ENCODE measurements around the gene FATE1.
"Not testable (repeated sequence)": the region's sequence is repeated elsewhere in the genome, so short reads cannot be mapped to it uniquely, and the experiment has no call there.

Gene FATE1, protein sequence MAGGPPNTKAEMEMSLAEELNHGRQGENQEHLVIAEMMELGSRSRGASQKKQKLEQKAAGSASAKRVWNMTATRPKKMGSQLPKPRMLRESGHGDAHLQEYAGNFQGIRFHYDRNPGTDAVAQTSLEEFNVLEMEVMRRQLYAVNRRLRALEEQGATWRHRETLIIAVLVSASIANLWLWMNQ

DNA sequence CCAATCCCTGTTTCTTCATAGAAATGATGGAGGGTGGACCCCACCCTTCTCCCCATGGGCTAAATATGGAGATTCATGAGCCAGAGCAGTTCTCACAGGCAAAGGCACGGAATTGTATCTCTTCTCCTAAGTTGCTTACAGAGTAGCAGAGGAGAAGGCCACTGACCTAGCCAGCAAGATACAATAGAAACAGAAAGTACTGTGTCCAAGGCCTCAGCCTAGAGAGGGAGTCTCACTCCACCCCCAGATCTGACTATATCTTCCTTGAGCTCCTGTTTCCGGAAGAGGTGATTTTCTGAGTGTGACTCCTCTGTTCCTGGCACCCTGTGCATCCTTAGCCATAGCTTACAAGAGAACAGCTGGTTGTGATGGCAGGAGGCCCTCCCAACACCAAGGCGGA, at the start of gene FATE1:
Gene FATE1 (plus strand): TSS at position 284 of the 400 bp plus-strand sequence. CDS start 85 bp downstream, at position 369.
- no peak for DNase-seq (ENCODE audit: low read depth, low spot score)

DNA sequence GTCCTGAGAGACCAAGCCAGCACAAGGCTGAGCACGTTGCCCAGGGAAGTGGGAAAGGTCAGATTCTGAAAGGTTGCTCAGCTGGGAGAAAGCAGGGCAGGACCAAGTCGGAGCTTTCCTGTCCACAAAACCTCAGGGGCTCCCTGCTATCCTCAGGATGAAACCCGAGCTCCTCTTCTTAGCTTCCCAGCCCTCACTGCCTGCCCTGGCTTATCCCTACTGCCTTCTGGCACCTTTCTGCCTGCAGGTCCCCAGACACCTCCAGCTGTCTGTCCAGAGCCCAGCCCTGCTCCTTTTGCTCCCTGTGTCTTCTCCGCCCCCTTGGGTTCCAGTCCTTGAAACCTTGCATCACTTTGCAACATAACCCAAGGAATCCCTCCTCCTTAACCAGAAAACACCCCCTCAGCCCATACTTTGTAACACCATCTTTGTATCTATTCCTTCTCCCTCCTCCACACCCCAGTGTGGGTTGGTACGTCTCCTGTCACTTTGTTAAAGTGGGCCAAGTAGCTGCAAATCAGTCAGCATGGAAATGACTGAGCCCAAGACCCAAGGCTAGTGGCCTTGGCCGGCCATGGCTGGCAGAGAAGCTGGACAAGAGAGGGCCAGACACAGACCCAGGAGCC, 40.6 kb upstream of the FATE1 start:
- DNase-seq (ENCODE audit: low read depth, low spot score): no peak

DNA sequence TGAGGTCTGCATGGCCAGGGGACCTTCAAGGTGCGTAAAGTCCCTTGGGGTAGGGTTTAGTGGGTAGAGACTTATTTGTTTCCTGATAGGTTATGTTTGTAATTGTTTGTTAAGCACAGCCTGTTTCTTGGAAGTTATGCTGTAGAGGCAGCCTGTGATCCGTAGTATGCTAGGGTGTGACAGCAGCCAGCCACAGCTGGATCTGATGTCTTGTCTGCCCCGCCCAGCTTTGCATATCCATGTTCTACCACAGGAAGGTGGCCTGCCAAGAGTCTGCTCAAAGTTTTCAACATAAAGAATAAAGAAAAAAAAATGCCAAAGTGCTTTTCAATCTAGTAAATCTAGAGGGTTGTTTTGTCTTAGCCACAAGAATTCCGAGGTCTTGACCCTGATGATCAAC, 39.6 kb upstream of the FATE1 start:
- no peak for DNase-seq (ENCODE audit: low read depth, low spot score)

DNA sequence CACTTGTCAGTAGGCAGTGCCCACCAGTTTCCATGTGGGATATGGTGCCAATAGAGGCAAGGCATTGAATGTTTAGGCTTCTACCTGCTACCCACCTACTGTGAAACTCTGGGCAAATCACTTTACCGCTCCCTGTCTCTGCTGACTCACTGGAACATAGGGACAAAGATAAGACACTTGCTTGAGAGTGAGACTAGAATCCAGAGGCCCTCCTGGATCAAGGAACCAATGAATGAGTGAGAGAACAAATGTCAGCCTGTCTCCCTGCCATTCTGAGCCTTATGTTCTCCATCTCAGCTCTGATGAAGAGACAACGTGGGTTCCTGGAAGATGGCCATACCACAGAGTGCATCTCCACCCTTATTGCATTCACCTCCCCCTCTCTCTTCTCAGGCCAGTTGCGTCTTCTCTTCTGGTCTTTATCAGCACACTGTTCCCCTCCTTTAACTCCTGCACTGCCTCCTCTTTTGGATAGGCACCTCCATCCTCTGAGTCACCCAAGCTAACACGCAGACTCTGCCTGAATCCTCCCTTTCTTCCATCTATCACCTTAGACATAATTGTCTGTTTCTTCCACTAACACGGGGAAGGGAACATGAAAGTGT, 35.9 kb upstream of the FATE1 start:
- DNase-seq (ENCODE audit: low read depth, low spot score): no peak

DNA sequence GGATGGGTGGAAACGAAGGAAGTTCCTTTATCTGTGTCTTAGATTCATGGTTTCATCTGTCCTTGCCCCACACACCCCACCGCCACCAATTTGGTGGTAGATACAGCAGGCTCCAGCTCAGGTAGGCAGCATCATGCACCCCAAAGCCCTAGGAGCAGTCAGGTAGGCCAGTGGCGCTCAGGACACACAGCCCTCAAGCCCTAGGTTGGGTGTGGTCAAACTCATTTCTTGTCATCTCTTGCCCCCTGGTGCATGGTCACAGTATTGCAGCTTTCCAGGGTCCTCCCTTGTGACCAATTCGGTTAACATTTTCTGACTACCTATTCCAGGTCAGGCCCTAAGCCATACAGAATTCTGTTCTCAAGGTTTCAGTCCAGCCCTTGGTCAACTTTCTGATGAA, 35.0 kb upstream of the FATE1 start:
- peak; percentile 13 for DNase-seq (ENCODE audit: low read depth, low spot score)

DNA sequence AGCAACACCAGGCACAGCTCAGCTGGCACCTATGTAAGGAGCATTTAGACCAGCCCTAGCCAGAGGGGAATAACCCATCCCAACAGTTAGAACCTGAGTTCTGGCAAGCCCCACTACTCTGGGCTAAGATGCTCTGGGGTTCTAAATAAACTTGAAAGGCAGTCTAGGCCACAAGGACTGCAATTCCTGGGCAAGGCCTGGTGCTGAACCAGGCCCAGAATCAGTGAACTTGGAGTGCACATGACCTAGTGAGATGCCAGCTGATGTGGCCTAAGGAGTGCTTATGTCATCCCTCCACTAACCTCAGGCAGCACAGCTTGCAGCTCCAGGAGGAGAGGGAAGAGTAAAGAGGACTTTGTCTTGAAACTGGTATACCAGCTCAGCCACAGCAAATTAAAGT, 28.2 kb upstream of the FATE1 start:
- no peak for DNase-seq (ENCODE audit: low read depth, low spot score)

DNA sequence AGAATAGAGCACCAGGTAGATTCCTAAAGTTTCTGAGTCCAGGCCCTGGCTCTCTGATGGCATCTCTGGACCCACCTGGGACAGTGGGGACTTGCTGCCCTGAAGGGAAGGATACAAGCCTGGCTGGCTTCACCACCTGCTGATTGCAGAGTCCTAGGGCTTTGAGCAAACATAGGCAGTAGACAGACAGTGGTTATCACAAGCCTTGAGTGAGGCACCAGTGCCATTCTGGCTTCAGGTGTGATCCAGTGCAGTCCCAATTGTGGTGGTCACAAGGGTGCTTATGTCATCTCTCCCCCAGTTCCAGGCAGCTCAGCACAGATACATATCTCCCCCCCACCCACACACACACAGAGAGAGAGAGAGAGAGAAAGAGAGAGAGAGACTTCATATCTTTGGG, 27.1 kb upstream of the FATE1 start:
- no peak for DNase-seq (ENCODE audit: low read depth, low spot score)

DNA sequence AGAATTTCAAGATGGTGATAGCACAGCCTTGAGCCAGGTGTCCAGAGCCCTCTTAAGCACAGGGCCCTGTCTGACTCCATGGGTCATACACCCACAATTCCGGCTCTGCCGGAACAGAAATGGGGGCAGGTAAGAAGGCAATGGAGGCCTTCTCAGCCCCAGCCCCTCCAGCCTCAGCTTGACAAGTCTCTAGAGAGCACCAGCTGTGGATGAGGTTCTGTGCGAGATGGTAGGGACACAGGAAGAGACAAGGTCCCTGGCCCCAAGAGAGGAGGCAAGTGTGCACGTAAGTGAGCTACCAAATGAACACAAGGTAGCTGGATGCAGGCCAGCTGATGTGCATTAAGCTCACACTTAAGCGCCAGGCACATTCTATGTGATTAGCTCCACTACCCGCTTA, 23.0 kb upstream of the FATE1 start:
- DNase-seq (ENCODE audit: low read depth, low spot score): no peak

DNA sequence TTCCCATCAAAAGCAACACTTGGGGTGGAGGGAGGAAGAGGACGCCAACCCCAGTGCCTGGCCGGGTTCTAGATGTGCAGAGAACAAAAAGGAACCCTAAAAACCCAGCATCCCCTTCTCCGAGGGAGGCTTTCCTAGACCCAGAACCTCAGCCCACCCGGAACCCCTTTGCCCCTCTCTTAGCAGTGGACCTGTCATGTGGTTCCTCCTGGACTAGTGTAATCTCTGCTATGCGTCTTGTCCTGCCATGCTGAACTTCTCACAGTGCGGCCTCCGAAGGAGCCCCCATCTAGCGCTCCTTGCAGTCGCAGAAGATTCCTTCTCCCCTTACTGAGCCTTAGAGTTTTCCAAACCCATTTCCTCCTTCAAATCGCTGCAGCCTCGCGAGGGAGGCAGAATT, 21.7 kb upstream of the FATE1 start:
- DNase-seq (ENCODE audit: low read depth, low spot score): no peak

DNA sequence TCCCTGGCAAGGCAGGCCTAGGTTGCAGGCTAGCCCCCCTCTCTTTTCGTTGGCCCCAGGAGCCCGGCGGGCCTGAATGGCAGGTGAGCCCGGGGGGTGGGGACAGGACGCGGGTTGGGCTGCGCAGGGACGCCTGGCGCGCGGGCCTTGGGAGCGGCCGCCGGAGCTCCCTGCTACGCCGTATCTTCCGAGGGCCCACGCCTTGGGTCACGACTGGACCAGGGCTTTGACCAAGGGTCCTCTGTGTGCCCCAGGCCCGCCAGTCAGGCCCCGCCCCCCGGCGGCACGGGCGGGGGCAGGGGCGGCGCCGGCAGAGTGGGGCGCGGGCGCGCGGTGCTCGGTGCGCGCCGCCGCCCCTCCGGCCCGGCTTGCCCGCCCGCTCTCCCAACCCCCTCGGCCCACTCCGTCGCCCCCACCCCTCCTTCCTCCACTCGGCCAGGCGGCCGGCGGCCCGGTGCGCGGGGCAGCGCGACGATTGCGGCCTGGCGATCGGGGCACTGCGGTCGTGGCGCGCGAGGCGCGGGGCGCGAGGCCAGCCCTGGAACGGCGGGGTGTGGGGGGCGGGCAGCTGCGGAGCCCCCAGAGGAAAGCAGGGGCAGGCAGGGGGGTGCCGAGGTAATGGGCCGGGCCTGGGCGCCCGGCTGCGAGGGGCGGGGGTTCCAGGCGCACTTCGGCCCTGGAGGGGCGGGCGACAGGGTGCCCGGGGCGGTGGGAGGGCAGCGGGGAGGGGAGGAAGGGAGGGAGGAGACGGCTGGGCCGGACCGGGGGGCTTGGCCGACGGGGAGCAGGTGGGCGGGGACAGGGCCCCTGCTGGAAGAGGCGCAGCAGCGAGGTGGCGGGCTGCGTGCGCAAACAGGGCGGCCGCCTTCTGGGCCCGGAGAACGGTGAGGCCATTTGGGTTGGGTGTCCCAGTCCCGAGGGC, 20.9 kb upstream of the FATE1 start, which contains the start of gene PRRG3:
Gene PRRG3 (plus strand): TSS at position 798 of the 922 bp plus-strand sequence. CDS start 3,357 bp downstream, outside the sequence.
- no peak for DNase-seq (ENCODE audit: low read depth, low spot score)

DNA sequence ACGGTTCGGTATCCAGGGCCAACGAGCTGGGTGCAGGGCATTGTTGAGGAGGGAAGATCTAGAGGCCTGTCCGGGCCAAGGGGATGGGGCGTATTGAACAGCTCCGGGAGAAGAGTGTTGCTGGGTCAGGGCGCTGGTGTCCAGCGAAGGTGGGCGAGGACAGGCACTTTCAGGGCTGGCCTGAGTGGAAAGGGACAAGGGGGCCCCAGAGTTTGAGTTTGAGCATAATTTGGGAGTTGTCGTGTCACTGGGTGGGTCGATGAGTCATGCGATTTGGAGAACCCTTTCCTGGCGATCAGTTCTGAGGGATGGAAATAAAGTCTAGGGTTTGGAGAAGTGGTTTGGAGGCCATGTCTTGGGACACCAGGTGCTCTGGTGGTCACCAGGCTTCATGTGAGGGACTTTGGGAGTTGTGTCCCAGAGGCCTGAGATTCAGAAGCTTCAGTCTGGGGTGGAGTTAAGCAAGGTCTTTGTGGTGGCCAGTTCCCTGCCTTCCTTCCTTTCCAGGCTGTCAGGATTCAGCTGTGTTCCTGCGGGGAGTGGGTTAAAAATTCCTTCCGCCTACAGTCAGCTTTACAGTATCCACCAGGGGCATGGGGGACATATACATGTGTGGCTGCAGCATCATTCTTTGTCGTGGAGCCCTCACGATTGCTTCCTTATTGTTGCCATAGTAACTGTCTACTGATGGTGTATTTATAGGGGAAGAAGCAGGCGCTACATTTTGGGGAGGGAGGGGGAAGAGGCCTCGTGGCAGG, 20.1 kb upstream of the FATE1 start:
- no peak for DNase-seq (ENCODE audit: low read depth, low spot score)

DNA sequence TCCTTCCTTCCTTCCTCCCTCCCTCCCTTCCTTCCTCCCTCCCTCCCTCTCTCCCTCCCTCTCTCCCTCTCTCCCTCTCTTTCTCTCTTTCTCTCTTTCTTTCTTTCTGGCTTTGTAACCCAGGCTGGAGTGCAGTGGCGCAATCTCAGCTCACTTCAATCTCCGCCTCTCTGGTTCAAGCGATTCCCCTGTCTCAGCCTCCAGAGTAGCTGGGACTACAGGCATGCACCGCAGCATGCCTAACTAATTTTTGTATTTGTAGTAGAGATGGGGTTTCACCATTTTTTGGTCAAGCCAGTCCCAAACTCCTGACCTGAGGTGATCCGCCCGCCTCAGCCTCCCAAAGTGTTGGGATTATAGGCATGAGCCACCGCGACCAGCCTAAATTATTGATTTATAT, 18.8 kb upstream of the FATE1 start:
- DNase-seq (ENCODE audit: low read depth, low spot score): not testable (repeated sequence)

DNA sequence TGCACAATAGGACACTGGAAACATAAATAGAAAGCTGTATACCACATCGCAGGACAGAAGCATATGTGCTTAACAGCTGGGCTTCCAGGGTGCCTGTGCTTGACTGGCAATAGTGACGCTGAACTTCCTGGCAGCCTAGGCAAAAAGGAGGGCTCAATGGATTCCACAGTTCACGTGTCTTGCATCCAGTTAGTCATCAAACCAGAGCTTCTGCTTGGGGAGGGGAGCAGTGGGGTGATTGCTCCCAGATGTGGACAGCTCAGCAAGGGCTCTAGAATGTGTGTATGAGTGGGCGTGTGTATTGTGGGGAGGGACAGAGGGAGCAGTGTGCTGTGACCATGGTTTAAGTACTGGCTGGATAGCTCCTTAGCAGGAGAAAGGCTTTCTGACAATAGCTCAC, 18.3 kb upstream of the FATE1 start:
- no peak for DNase-seq (ENCODE audit: low read depth, low spot score)

DNA sequence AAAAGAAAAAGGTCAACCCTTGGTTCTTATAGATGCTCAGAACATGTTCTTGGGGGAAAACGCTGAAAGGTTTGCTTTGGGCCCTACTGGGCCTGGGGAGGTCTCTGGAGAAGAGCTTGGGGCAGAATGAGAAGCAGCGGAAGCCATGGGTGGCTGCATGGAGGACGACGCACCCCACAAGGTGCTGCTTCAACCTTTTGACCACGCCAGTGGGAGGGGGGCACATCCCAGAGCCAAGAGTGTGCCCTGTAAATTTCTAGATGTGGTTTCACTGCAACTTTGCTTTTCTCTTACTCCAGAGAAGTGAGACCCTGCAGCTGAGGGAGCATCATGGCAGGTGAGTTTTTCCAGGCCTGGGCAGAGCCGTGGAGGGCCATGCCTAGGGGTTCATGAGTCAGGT, 17.4 kb upstream of the FATE1 start:
- no peak for DNase-seq (ENCODE audit: low read depth, low spot score)

DNA sequence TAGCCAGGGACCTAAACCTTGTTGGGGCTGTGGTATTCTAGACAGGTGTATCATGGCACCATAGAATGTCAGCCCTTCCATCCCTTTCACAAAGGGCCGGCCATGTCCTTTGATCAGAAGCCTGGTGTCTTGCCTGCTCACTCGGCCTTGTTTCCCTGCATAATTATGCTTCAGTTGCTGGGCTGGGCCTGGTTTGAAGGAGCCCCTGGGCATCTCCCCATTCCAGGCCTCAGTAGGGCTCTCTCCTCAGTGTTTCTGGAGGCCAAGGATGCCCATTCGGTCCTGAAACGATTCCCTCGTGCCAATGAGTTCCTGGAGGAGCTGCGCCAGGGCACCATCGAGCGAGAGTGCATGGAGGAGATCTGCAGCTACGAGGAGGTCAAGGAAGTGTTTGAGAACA, 16.1 kb upstream of the FATE1 start:
- DNase-seq (ENCODE audit: low read depth, low spot score): no peak

DNA sequence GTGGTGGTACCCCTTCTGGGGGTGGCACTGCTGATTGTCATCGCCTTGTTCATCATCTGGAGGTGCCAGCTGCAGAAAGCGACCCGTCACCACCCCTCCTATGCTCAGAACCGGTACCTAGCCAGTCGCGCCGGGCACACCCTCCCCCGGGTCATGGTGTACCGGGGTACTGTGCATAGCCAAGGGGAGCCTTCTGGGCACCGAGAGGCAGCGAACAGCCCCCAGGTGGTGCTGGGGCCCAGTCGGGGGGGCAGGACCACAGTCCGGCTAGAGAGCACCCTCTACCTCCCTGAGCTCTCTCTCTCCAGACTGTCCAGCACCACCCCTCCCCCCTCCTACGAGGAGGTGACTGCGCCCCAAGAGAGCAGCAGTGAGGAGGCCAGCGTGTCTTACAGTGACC, 15.3 kb upstream of the FATE1 start:
- no peak for DNase-seq (ENCODE audit: low read depth, low spot score)

DNA sequence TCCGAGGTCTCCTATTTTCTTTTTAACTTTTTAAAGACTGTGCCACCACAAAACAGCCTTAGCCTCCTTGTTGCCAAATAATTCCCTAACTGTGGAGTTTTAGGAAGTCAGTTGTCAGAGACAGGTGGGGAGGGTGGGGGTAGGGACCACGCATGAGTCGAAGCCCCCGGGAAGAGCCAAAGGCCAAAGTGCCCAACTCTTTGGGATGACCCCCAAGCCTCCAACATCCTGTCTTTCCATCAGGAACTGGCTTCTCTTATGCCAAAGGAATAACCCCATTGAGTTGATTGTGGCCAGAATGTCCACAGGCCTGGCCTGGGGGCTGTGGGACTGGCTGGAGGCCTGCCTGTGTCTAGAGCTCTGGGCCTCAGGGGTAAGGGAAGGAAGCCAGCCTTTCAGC, 14.8 kb upstream of the FATE1 start:
- DNase-seq (ENCODE audit: low read depth, low spot score): no peak

DNA sequence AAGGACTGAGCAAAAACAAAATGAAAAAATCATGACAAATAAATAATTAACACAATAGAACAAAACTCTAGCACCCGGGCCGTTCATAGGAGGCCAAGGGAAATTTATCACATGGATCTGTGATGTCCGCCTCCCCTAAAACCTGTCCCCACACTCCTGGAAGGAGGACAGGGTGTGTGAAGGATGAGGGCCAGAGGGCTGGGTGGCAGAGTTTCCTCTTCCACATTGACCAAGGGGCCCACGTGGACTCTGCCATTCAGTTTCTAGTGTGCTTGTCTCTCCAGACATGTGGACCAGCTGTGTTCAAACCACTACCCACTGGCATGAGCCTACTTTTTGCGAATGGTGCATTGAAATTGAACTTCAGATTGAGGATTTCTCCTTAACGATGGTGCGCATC, 14.3 kb upstream of the FATE1 start:
- no peak for DNase-seq (ENCODE audit: low read depth, low spot score)

DNA sequence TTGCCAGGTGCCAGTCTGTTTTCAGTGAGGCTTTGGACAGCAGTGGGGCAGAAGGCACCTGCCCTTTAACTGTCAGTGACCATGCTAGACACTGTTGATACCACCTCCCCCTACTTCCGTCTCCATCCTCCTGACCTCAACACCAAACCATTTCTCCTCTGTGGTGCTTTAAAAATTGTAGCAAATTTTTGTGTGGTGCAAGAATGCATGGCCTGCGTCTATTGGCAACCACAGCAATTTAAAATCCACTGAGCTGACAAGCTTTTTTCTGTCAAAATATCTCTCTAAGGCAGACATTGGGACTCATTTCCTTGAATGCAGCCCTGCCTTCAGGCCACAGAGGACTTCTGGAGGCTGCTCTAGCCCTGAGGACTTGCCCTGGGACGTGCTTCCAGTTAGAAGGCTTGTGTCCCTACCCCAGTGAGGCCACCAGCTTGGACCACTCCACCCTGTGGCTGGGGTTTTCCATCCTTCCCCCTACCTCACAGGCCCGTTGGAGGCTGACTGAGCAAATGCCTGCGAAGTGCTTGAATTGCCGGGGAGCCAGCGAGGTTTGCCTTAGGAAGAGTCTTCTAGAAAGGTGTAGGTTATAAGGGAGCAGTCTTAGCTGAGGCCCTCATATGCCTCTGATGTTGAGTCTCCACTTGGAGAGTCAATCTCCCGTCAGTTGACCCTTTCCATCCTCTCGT, 13.7 kb upstream of the FATE1 start:
- no peak for DNase-seq (ENCODE audit: low read depth, low spot score)

DNA sequence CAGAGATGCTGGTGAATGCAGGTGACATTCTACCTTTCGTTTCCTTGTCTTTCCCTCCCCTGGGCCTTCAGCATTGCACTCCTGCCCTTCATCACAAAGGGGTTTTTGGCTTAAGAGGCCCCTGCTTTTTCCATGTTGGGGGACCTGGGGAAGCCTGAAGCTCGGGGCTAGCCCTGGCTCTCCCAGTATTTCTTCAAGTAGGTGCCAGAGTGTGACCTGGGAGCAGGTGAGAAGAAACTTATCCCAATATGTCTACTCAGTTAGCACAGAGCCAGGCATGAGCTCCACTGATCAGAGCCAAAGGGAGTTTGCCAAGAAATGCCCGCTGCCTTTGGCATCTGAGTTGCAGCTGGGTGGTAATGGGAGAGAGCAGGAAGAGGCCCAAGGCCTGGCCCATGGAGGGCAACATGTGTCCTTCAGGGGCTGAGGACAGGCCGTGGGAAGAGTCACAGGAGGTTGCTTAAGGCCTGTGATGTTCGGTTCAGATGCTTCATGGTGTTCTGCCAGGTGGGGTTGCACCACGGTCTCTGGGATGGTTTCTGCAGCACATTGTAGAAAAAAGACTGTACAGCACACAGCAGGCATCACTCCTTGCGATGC, 13.0 kb upstream of the FATE1 start:
- DNase-seq (ENCODE audit: low read depth, low spot score): no peak

DNA sequence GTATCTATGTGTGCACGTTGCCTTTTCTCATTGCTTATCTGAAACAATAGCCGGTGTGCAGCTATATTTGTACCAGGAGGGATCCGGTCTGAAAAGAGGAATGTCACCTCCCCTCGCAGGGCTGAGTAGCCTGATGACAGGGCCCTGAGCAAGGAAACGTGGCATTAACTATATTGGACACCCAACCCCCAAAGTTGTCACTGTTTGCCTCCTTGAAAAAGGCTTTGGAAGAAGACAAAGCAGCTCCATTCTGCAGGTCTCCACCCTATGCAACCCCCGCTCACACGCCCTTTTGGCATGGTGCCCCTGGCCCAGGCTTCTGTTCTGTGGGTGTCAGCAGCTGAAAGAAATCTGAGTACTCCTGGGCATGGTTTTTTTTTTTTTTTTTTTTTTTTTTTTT, 12.3 kb upstream of the FATE1 start:
- DNase-seq (ENCODE audit: low read depth, low spot score): no peak

All from activated naive CD8-positive, alpha-beta T cell treated with anti-CD3 and anti-CD28 coated beads, Interleukin-2, amount 50 U/mL, for 16 hours (primary cell).